ENCODE results near the gene DLG3. TPM values are rescaled to one million over a fixed set of nuclear protein-coding genes. Genes with fewer than 3 reads are reported as not detected.

The DLG3 gene
- total and polyA plus RNA-seq, 2 of the 8 experiments (the other 6 are each of a cell fraction or from before 2014, with no cell fraction given), result 29.2 to 63.8 TPM

- no peak for TF ChIP-seq RBBP5 (IDR thresholded peaks at IDR 0.05; ENCODE audit: borderline replicate concordance, low read depth, low read length)
- no peak for TF ChIP-seq TAF7 (optimal IDR thresholded peaks at IDR 0.05; ENCODE audit: borderline replicate concordance, low read depth, low read length)
- TF ChIP-seq EZH2 (IDR thresholded peaks at IDR 0.05; ENCODE audit: low read depth, low read length, severe bottlenecking), result no peak
- no peak for TF ChIP-seq ASH2L (IDR thresholded peaks at IDR 0.05; ENCODE audit: low read length)
These were observed 19.4 kb downstream of the DLG3 start (continued) for GRCh38 chrX:70464051-70464450.
